ENCODE measurements around the gene VWA2.

GRCh38 chr10:114246679-114247305 is 7.7 kb downstream of the VWA2 start:
- no peak for TF ChIP-seq FOXK2 (IDR thresholded peaks at IDR 0.05)
- TF ChIP-seq ELF4 (IDR thresholded peaks at IDR 0.05) = no peak
- no peak for TF ChIP-seq BHLHE40 (IDR thresholded peaks at IDR 0.05; ENCODE audit: borderline replicate concordance)
- no peak for TF ChIP-seq PKNOX1 (IDR thresholded peaks at IDR 0.05)
- no peak for TF ChIP-seq FOXM1 (IDR thresholded peaks at IDR 0.05; ENCODE audit: borderline replicate concordance)
- no peak for TF ChIP-seq NFRKB (IDR thresholded peaks at IDR 0.05)
- no peak for TF ChIP-seq TARDBP (IDR thresholded peaks at IDR 0.05)
- no peak for TF ChIP-seq FOXA1 (IDR thresholded peaks at IDR 0.05)
- no peak for TF ChIP-seq HDGF (IDR thresholded peaks at IDR 0.05; ENCODE audit: borderline replicate concordance)
- TF ChIP-seq SP1 (IDR thresholded peaks at IDR 0.05) = no peak
- no peak for TF ChIP-seq ARNT (IDR thresholded peaks at IDR 0.05)
- no peak for TF ChIP-seq SUZ12 (IDR thresholded peaks at IDR 0.05)
- TF ChIP-seq L3MBTL2 (conservative IDR thresholded peaks at IDR 0.05) = no peak

Measured in HEK293T (cell line).